KOPT-K1 (cell line): ENCODE results near the gene POLD4.

Experiments
- H3K27ac ChIP-seq: fragments of 200-600 bp; sonication (generic); 2 replicates; pipeline ENCODE4 v1.5.1; 2016; ENCODE audit warnings: antibody characterized with exemption, mild to moderate bottlenecking, low read depth, low read length; ENCODE audit not compliant: poor library complexity, severe bottlenecking
- H3K36me3 ChIP-seq: fragments of 200-600 bp; sonication (generic); 2 replicates; pipeline ENCODE4 v1.5.1; 2017; ENCODE audit warnings: antibody characterized with exemption, mild to moderate bottlenecking, low read length, moderate library complexity; ENCODE audit not compliant: insufficient read depth
- H3K9me3 ChIP-seq: fragments of 200-600 bp; sonication (generic); 2 replicates; pipeline ENCODE4 v1.5.1; 2017; ENCODE audit warnings: antibody characterized with exemption, low read length, mild to moderate bottlenecking; ENCODE audit not compliant: insufficient read depth, poor library complexity, severe bottlenecking

POLD4 gene

GRCh38 chr11:67376873-67377808 lies 23.8 kb upstream of the POLD4 start:
- no peaks in the 10 kb centered on the region for H3K36me3 ChIP-seq
- H3K27ac ChIP-seq, result no peak overlapping the region
- H3K9me3 ChIP-seq, result no peaks in the 10 kb centered on the region

- Histone ChIP-seq H3K36me3 (no peaks in the 10 kb centered on the region), H3K9me3 (no peaks in the 10 kb centered on the region), H3K27ac (no peak overlapping the region)
These were observed 22.9 kb upstream of the POLD4 start for GRCh38 chr11:67376063-67376820.

GRCh38 chr11:67375320-67376055 lies 22.1 kb upstream of the POLD4 start:
- no peak overlapping the region for H3K27ac ChIP-seq
- H3K36me3 ChIP-seq, result no peaks in the 10 kb centered on the region
- H3K9me3 ChIP-seq, result no peaks in the 10 kb centered on the region

- Histone ChIP-seq H3K9me3 (no peaks in the 10 kb centered on the region), H3K36me3 (no peaks in the 10 kb centered on the region), H3K27ac (no peak overlapping the region)
These were observed 21.4 kb upstream of the POLD4 start for GRCh38 chr11:67374571-67375281.

GRCh38 chr11:67373648-67374570 lies 20.6 kb upstream of the POLD4 start:
- Histone ChIP-seq H3K36me3 (no peaks in the 10 kb centered on the region), H3K27ac (no peak overlapping the region), H3K9me3 (no peaks in the 10 kb centered on the region)

- no peaks in the 10 kb centered on the region for H3K9me3 ChIP-seq
- H3K36me3 ChIP-seq, result no peaks in the 10 kb centered on the region
- no peak within 1 kb of the TSS for H3K27ac ChIP-seq
These were observed 19.8 kb upstream of the POLD4 start, which contains the start of gene CLCF1 for GRCh38 chr11:67372993-67373647. Gene CLCF1 (minus strand): TSS chr11:67373598. CDS start chr11:67373539, 59 bp downstream.

GRCh38 chr11:67372321-67372992 lies 19.1 kb upstream of the POLD4 start:
- Histone ChIP-seq H3K27ac (no peak overlapping the region), H3K9me3 (no peaks in the 10 kb centered on the region), H3K36me3 (no peaks in the 10 kb centered on the region)

- H3K36me3 ChIP-seq, result no peaks in the 10 kb centered on the region
- no peaks in the 10 kb centered on the region for H3K9me3 ChIP-seq
- no peak overlapping the region for H3K27ac ChIP-seq
These were observed 18.6 kb upstream of the POLD4 start for GRCh38 chr11:67371911-67372320.

GRCh38 chr11:67371189-67371910 lies 18.0 kb upstream of the POLD4 start:
- no peaks in the 10 kb centered on the region for H3K9me3 ChIP-seq
- H3K36me3 ChIP-seq, result no peaks in the 10 kb centered on the region
- H3K27ac ChIP-seq, result no peak overlapping the region

GRCh38 chr11:67370351-67371076 lies 17.2 kb upstream of the POLD4 start:
- no peak overlapping the region for H3K27ac ChIP-seq
- no peaks in the 10 kb centered on the region for H3K36me3 ChIP-seq
- H3K9me3 ChIP-seq, result no peaks in the 10 kb centered on the region

GRCh38 chr11:67369801-67370284 lies 16.5 kb upstream of the POLD4 start:
- Histone ChIP-seq H3K9me3 (no peaks in the 10 kb centered on the region), H3K27ac (no peak overlapping the region), H3K36me3 (no peaks in the 10 kb centered on the region)

- no peaks in the 10 kb centered on the region for H3K36me3 ChIP-seq
- H3K27ac ChIP-seq, result no peak overlapping the region
These were observed 15.9 kb upstream of the POLD4 start for GRCh38 chr11:67369275-67369674.

More at GRCh38 chr11:67369275-67369674, 15.9 kb upstream of the POLD4 start:
- H3K9me3 ChIP-seq, result no peaks in the 10 kb centered on the region
